ENCODE results near the gene SCNN1G.

The SCNN1G gene, protein sequence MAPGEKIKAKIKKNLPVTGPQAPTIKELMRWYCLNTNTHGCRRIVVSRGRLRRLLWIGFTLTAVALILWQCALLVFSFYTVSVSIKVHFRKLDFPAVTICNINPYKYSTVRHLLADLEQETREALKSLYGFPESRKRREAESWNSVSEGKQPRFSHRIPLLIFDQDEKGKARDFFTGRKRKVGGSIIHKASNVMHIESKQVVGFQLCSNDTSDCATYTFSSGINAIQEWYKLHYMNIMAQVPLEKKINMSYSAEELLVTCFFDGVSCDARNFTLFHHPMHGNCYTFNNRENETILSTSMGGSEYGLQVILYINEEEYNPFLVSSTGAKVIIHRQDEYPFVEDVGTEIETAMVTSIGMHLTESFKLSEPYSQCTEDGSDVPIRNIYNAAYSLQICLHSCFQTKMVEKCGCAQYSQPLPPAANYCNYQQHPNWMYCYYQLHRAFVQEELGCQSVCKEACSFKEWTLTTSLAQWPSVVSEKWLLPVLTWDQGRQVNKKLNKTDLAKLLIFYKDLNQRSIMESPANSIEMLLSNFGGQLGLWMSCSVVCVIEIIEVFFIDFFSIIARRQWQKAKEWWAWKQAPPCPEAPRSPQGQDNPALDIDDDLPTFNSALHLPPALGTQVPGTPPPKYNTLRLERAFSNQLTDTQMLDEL

DNA sequence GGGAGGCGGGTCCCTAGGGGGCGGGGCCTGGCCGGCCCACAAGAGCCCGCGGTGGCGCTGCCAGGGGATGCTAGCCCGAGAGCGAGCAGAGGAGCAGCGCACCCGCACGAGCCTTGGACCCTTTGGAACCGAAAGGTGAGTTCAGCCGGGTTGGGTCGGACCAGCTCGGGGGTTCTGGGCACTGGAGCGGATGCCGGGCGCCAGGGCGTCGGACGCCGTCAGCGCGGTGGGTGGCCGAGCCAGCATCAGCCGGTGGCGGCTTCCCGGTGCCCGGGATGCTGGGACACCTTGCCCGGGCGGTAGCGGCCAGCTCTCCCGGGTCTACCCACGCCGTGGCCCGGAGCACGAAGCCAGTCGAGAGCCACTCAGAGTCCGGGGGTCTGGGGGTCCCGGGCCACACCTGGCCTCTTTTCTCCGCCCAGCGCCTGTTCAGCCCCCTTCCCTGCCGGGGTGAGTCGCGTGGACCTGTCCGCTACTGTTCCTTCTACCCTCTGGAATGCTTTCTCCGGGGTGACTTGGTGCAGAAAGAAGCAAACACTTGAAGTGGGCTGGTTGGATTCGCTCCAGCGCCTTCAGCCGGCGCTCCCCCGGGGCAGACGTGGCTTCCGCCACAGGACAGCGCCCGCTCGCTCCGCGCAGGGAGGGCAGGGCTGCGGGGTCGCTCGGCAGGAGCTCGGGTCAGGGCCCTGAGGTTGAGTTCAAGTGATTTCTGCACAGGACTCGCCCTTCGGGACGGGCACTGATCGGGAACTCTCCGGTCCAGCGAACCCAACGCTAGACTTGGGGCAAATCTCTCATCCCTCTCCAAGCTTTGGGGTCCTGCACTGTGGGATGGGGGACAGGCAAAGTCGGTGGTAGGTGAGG lies at the start of gene SCNN1G:
TSS of gene SCNN1G (plus strand) at position 67 of the 864 bp plus-strand sequence. CDS start 3,527 bp downstream, outside the sequence.
- Histone ChIP-seq H3K4me1 (ENCODE audit: control insufficient read depth, low read depth, low read length) (no peaks in the 10 kb centered on the region), H3K4me3 (ENCODE audit: low read length) (peak within 1 kb of the TSS; percentile 63), H3K27me3 (ENCODE audit: control insufficient read depth, insufficient read depth, low read length) (peaks cover 36% of the 10 kb centered on the region), H3K36me3 (ENCODE audit: control insufficient read depth, low read depth, low read length) (no peaks in the 10 kb centered on the region), H3K9ac (ENCODE audit: low read length) (no peak within 1 kb of the TSS), H3K27ac (ENCODE audit: low read length) (no peak within 1 kb of the TSS), H3K9me3 (ENCODE audit: control insufficient read depth, low read depth, low read length) (no peaks in the 10 kb centered on the region)

DNA sequence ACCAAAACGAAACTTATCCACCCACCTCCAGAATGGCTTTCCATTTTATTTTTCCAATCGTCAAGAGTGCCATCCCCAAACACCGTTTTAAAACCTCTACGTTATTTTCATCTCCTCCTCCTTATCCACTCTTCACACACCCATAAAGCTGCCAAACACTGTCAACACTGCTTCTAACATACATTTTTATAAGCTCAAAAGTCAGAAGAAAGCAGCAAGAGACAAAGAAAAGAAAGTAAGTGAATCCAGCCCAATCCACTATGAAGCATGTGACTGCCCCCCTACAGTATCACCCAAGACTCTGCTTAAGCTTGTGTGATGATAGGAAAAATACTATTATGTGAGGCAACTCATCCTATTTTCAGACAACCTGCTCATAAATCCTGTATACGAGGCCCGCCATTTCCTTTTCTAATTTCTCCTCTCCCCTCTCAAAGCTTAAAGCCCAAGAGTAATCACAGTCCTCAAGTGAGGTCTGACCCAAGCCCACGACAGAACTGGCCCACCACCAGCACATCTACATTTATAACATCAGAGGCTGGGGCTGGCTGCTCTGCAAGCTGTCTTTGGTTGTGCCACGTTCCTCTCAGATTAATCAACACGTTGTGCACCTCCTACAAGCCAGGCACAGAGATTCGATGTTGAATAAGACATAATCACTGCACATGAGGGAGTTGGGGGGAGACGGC lies 49.6 kb upstream of the SCNN1G start:
- Histone ChIP-seq H3K27me3 (ENCODE audit: control insufficient read depth, insufficient read depth, low read length) (no peaks in the 10 kb centered on the region), H3K27ac (ENCODE audit: low read length) (no peak overlapping the region), H3K4me1 (ENCODE audit: control insufficient read depth, low read depth, low read length) (peaks cover 13% of the 10 kb centered on the region), H3K36me3 (ENCODE audit: control insufficient read depth, low read depth, low read length) (no peaks in the 10 kb centered on the region), H3K9ac (ENCODE audit: low read length) (no peak overlapping the region), H3K4me3 (ENCODE audit: low read length) (no peak overlapping the region), H3K9me3 (ENCODE audit: control insufficient read depth, low read depth, low read length) (no peaks in the 10 kb centered on the region)

DNA sequence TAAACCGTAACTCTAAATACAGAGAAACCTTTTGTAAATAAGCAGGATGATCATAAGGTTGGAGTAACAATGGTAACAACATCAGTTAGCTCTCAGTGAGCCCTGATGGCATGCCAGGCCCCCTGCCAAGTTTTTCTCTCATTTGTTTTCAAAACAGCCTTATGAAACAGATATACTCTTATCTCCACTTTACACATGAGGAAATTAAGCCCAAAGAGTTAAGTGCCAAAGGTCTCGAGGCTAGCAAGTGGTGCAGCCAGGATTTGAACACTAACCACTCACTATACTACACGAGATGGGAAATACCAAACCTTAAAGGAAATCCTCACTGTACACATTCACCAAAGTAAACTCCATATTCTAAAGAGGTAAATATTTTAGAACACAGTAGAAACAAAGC lies 48.3 kb upstream of the SCNN1G start:
- H3K4me3 ChIP-seq (ENCODE audit: low read length): no peak overlapping the region
- H3K27me3 ChIP-seq (ENCODE audit: control insufficient read depth, insufficient read depth, low read length): no peaks in the 10 kb centered on the region
- H3K36me3 ChIP-seq (ENCODE audit: control insufficient read depth, low read depth, low read length): no peaks in the 10 kb centered on the region
- H3K9me3 ChIP-seq (ENCODE audit: control insufficient read depth, low read depth, low read length): no peaks in the 10 kb centered on the region
- no peak overlapping the region for H3K27ac ChIP-seq (ENCODE audit: low read length)
- H3K4me1 ChIP-seq (ENCODE audit: control insufficient read depth, low read depth, low read length): peaks cover 13% of the 10 kb centered on the region
- H3K9ac ChIP-seq (ENCODE audit: low read length): no peak overlapping the region

DNA sequence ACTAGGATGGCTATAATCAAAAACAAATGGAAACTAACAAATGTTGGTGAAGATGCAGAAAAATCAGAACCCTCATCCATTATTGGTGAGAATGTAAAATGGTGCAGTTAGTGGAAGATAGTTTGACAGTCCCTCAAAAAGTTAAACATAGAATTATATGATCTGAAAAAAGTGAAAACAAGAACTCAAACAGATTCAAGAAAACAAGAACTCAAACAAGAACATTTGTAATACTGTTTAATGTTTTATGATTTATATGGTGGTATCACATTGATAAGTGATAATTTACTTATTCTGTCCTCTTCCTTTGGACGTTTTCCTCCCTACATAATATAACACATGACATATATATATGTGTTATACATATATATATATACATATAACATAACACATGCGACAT lies 45.3 kb upstream of the SCNN1G start:
- no peaks in the 10 kb centered on the region for H3K36me3 ChIP-seq (ENCODE audit: control insufficient read depth, low read depth, low read length)
- no peaks in the 10 kb centered on the region for H3K27me3 ChIP-seq (ENCODE audit: control insufficient read depth, insufficient read depth, low read length)
- no peak overlapping the region for H3K27ac ChIP-seq (ENCODE audit: low read length)
- peaks cover 10% of the 10 kb centered on the region for H3K4me1 ChIP-seq (ENCODE audit: control insufficient read depth, low read depth, low read length)
- no peak overlapping the region for H3K9ac ChIP-seq (ENCODE audit: low read length)
- no peaks in the 10 kb centered on the region for H3K9me3 ChIP-seq (ENCODE audit: control insufficient read depth, low read depth, low read length)
- H3K4me3 ChIP-seq (ENCODE audit: low read length): no peak overlapping the region

DNA sequence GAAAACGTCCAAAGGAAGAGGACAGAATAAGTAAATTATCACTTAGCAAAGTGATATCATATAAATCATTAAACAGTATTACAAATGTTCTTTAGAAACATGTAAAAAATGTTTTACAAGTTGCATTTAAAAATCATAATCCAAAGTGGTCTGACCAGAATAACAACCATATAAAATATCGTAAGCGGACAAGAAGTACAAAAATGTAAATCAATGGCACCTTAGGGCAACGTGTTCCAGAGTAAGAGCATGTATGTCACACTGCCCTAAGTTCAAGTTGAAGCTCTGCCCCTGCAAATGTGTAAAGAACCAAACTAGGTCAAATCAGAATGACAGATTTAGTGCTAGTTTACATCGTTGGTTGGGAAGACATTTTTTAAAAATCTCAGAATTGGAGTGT lies 44.7 kb upstream of the SCNN1G start:
- H3K4me1 ChIP-seq (ENCODE audit: control insufficient read depth, low read depth, low read length): peaks cover 10% of the 10 kb centered on the region
- H3K9me3 ChIP-seq (ENCODE audit: control insufficient read depth, low read depth, low read length): no peaks in the 10 kb centered on the region
- no peak overlapping the region for H3K4me3 ChIP-seq (ENCODE audit: low read length)
- no peaks in the 10 kb centered on the region for H3K27me3 ChIP-seq (ENCODE audit: control insufficient read depth, insufficient read depth, low read length)
- H3K27ac ChIP-seq (ENCODE audit: low read length): no peak overlapping the region
- H3K36me3 ChIP-seq (ENCODE audit: control insufficient read depth, low read depth, low read length): no peaks in the 10 kb centered on the region
- H3K9ac ChIP-seq (ENCODE audit: low read length): no peak overlapping the region

DNA sequence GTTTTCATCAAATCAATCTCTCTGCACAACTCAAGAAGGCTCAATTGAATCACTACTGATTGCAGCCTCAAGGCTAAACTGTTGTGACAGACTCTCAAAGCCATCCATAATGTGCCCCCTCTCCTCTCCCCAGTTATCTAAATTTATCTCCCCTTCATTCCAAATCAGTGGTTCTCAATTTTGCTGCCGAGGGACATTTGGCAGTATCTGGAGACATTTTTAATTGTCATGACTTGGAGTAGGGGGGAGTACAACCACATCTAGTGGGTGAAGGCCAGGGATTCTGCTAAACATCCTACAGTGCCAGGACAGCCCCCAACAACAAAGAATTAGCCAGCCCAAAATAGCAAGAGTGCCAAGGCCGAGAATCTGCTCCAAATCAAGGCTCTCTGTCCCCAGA lies 42.4 kb upstream of the SCNN1G start:
- H3K4me1 ChIP-seq (ENCODE audit: control insufficient read depth, low read depth, low read length): peaks cover 5% of the 10 kb centered on the region
- H3K9me3 ChIP-seq (ENCODE audit: control insufficient read depth, low read depth, low read length): no peaks in the 10 kb centered on the region
- H3K9ac ChIP-seq (ENCODE audit: low read length): no peak overlapping the region
- no peaks in the 10 kb centered on the region for H3K36me3 ChIP-seq (ENCODE audit: control insufficient read depth, low read depth, low read length)
- H3K4me3 ChIP-seq (ENCODE audit: low read length): no peak overlapping the region
- no peaks in the 10 kb centered on the region for H3K27me3 ChIP-seq (ENCODE audit: control insufficient read depth, insufficient read depth, low read length)
- no peak overlapping the region for H3K27ac ChIP-seq (ENCODE audit: low read length)

DNA sequence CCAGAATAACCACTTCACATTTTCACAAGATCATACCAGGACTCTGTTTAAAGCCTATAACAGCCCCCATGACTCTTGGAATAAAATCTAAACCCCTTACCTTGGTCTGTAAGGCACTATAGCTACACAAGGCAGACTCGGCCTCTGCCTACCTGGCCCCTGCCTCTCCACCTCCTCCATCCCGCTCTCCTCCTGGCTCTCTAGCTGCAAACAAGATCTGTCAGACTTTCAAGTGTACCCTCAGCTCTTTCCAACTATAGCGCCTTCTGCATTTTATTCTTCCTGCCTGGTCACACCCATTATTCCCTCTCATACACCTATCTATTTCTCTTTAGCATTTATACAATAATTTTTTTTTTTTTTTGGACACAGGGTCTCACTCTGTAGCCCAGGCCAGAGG lies 41.5 kb upstream of the SCNN1G start:
- H3K27ac ChIP-seq (ENCODE audit: low read length): no peak overlapping the region

DNA sequence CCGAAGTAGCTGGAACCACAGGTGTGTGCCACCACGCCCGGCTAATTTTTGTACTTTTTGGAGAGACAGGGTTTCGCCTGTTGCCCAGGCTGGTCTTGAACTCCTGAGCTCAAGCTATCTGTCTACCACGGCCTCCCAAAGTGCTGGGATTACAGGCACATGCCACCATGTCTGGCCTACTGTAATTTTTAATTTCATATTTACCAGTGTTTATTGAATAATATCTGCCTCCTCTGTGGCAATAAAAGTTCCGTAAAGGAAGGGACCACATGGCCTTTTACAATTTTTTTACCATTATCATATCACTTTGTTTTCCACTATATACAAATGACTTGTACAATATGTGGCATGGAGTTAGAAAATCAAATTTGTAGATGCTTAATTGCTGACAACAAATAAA lies 41.0 kb upstream of the SCNN1G start:
- Histone ChIP-seq H3K4me3 (ENCODE audit: low read length) (no peak overlapping the region), H3K27ac (ENCODE audit: low read length) (no peak overlapping the region), H3K9ac (ENCODE audit: low read length) (no peak overlapping the region), H3K9me3 (ENCODE audit: control insufficient read depth, low read depth, low read length) (no peaks in the 10 kb centered on the region), H3K4me1 (ENCODE audit: control insufficient read depth, low read depth, low read length) (peaks cover 15% of the 10 kb centered on the region), H3K27me3 (ENCODE audit: control insufficient read depth, insufficient read depth, low read length) (no peaks in the 10 kb centered on the region), H3K36me3 (ENCODE audit: control insufficient read depth, low read depth, low read length) (no peaks in the 10 kb centered on the region)

More for the DNA sequence above, 41.5 kb upstream of the SCNN1G start:
- Histone ChIP-seq H3K9ac (ENCODE audit: low read length) (no peak overlapping the region), H3K4me1 (ENCODE audit: control insufficient read depth, low read depth, low read length) (peaks cover 14% of the 10 kb centered on the region), H3K36me3 (ENCODE audit: control insufficient read depth, low read depth, low read length) (no peaks in the 10 kb centered on the region), H3K4me3 (ENCODE audit: low read length) (no peak overlapping the region), H3K27me3 (ENCODE audit: control insufficient read depth, insufficient read depth, low read length) (no peaks in the 10 kb centered on the region), H3K9me3 (ENCODE audit: control insufficient read depth, low read depth, low read length) (no peaks in the 10 kb centered on the region)

DNA sequence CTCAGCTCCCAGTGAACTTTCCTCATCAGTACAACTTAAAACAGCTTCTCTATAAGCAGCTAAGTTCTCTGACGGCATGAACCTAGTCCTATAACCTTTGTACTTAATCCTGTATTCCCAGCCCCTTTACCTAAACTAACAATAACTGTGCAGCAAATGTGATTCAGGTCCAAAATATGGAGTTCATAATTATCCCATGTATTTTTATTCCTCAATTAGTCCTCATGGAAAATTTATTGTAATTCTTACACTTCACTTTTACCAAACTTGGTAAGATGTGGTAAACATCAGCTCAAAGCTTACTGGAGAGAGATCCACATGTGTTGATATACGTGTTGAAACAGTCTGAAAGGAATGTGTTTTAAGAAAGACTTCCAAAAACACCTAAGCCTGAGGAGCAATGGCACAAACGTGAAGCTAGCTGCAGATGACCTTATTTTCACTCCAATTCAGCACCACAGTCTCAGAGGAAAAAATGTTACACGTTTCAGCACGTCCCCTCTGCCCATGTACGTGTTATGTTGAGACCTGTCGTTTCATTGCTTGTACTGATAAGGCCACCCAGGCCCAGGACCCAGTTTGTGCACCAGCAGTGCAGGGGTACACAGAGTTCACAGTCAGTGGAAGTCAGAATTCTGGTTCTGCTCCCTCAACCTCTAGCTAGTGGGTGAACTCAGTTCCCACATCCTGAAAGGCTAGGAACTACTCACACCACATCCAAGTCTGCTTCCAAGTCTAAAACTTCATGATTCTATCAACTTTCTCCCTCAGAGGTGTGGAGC lies 40.4 kb upstream of the SCNN1G start:
- peaks cover 20% of the 10 kb centered on the region for H3K4me1 ChIP-seq (ENCODE audit: control insufficient read depth, low read depth, low read length)
- H3K9ac ChIP-seq (ENCODE audit: low read length): no peak overlapping the region
- H3K9me3 ChIP-seq (ENCODE audit: control insufficient read depth, low read depth, low read length): no peaks in the 10 kb centered on the region
- H3K36me3 ChIP-seq (ENCODE audit: control insufficient read depth, low read depth, low read length): no peaks in the 10 kb centered on the region
- no peak overlapping the region for H3K4me3 ChIP-seq (ENCODE audit: low read length)
- no peak overlapping the region for H3K27ac ChIP-seq (ENCODE audit: low read length)
- H3K27me3 ChIP-seq (ENCODE audit: control insufficient read depth, insufficient read depth, low read length): no peaks in the 10 kb centered on the region

DNA sequence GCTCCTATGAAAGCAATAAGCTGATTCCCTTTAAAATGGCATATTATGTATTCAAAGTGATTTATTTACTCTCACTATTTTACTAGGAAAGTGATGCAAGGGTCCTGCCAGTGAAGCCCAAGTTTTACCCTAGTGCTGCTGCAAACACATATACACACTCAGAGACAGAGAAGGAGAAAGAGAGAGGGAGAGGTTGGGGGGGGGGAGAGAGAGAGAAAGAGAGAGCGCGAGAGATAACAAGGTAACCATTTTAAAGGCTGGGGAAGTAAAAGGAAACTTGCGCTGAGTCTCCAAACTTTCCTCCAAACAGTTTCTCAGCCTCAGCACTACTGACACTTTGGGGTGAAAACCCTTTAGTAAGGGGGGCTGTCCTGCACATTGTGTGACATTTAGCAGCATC lies 39.2 kb upstream of the SCNN1G start:
- H3K36me3 ChIP-seq (ENCODE audit: control insufficient read depth, low read depth, low read length): no peaks in the 10 kb centered on the region
- H3K4me1 ChIP-seq (ENCODE audit: control insufficient read depth, low read depth, low read length): peaks cover 23% of the 10 kb centered on the region
- H3K27me3 ChIP-seq (ENCODE audit: control insufficient read depth, insufficient read depth, low read length): peaks cover 4% of the 10 kb centered on the region
- no peak overlapping the region for H3K27ac ChIP-seq (ENCODE audit: low read length)
- H3K9me3 ChIP-seq (ENCODE audit: control insufficient read depth, low read depth, low read length): no peaks in the 10 kb centered on the region
- H3K9ac ChIP-seq (ENCODE audit: low read length): no peak overlapping the region
- H3K4me3 ChIP-seq (ENCODE audit: low read length): no peak overlapping the region

All from iPS-18a (cell line).